ENCODE results near the gene HS6ST1.

The HS6ST1 gene

DNA sequence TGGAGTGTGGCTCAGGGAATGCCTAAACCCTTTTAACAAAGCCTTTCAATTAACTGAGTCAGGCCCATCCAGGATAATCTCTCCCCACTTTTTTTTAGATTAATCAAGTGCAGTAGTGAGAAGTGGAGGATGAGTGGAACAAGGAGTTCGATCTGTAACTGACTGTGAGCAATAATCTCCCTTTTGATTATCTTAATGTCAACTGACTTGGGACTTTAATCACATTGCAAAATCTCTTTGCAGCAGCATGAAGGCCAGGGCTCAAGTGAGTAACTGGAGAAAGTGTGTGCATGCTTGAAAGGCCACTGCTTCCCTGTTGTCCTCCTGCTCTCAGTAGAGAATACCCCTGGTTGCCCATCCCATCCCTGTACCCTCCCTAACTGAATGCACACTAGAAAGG is 32.1 kb upstream of the HS6ST1 start:
- Histone ChIP-seq H2AFZ (no peak overlapping the region), H3K4me1 (peaks cover 5% of the 10 kb centered on the region), H3K4me2 (ENCODE audit: low read length) (no peak overlapping the region), H3K27me3 (ENCODE audit: control insufficient read depth, insufficient read depth, low read length) (no peaks in the 10 kb centered on the region), H3K4me3 (ENCODE audit: low read depth, low read length) (no peak overlapping the region), H3K79me2 (no peaks in the 10 kb centered on the region), H3K9me3 (ENCODE audit: control insufficient read depth, low read length) (no peaks in the 10 kb centered on the region), H3K36me3 (ENCODE audit: control insufficient read depth, insufficient read depth, low read length) (no peaks in the 10 kb centered on the region), H3K9ac (no peak overlapping the region), H3K27ac (no peak overlapping the region)
- TF ChIP-seq, protein P1, sequence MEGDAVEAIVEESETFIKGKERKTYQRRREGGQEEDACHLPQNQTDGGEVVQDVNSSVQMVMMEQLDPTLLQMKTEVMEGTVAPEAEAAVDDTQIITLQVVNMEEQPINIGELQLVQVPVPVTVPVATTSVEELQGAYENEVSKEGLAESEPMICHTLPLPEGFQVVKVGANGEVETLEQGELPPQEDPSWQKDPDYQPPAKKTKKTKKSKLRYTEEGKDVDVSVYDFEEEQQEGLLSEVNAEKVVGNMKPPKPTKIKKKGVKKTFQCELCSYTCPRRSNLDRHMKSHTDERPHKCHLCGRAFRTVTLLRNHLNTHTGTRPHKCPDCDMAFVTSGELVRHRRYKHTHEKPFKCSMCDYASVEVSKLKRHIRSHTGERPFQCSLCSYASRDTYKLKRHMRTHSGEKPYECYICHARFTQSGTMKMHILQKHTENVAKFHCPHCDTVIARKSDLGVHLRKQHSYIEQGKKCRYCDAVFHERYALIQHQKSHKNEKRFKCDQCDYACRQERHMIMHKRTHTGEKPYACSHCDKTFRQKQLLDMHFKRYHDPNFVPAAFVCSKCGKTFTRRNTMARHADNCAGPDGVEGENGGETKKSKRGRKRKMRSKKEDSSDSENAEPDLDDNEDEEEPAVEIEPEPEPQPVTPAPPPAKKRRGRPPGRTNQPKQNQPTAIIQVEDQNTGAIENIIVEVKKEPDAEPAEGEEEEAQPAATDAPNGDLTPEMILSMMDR (IDR thresholded peaks at IDR 0.05): no peak

DNA sequence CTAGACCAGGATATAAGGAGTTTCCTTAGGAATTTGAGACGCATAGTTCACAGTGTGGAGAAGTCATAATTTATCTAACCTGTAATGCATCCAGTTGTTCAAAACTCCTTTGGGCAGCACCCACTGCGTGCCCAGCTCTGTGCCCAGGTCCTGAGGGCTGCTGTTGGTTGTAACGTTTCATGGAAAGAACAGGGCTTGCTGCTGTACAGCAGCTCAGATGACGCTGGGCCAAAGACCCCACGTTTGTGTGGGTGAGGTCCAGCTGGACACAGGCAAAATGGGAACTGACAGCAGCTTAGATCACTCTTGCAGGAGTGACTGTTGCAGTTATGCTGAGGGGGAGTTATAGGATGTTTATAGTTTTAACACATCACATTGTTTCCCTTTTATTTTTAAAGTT is 30.0 kb upstream of the HS6ST1 start:
- Histone ChIP-seq H3K27me3 (ENCODE audit: control insufficient read depth, insufficient read depth, low read length) (no peaks in the 10 kb centered on the region), H3K4me3 (ENCODE audit: low read depth, low read length) (no peak overlapping the region), H2AFZ (peak overlapping the region; percentile 64), H3K9ac (no peak overlapping the region), H3K9me3 (ENCODE audit: control insufficient read depth, low read length) (no peaks in the 10 kb centered on the region), H3K4me1 (peaks cover 5% of the 10 kb centered on the region), H3K4me2 (ENCODE audit: low read length) (no peak overlapping the region), H3K36me3 (ENCODE audit: control insufficient read depth, insufficient read depth, low read length) (no peaks in the 10 kb centered on the region), H3K27ac (peak overlapping the region; percentile 45), H3K79me2 (no peaks in the 10 kb centered on the region)
- TF ChIP-seq, protein P1 (IDR thresholded peaks at IDR 0.05): no peak

DNA sequence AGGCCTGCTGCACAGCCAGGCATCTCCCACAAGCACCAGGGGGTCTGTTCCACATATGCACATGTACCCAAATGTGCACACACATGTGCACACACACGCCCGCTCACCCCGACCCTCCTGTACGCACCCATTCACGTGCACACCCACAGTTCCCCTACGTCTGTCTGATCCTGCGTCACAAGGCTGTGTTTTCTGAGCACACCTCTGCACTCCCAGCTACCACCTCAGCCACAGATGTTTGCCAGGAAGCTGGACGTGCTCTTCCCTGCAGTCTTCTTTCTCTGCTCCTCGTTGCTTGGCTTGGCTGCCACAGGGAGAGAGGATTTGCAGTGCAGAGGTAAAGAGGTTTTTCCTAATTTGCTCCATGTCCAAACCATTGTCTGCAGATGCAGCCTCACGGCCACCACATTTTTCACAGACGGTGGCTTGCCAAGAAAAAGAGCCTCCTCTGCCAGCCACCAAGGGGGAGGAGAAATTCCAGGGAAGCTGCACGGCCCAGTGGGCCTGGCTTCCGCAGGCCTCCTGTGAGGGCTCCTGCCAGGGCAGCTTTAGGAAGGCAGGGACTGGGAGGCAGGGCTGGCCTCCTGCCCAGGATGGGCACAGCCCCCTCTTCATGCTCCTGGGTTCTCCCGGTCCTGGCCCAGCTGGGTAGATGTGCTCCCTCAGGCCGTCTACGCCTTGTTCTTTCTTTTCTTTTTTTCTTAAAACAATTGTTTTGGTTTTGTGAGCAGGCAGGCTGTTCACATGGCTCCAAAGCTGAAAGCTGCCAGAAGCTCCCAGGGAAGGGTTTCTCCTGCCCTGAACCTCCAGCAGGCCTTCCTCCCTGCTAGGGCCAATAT is 29.3 kb upstream of the HS6ST1 start:
- Histone ChIP-seq H3K27ac (peak overlapping the region; percentile 45), H3K9ac (no peak overlapping the region), H3K4me3 (ENCODE audit: low read depth, low read length) (no peak overlapping the region), H3K27me3 (ENCODE audit: control insufficient read depth, insufficient read depth, low read length) (no peaks in the 10 kb centered on the region), H3K79me2 (no peaks in the 10 kb centered on the region), H3K36me3 (ENCODE audit: control insufficient read depth, insufficient read depth, low read length) (no peaks in the 10 kb centered on the region), H3K4me1 (peaks cover 5% of the 10 kb centered on the region), H3K4me2 (ENCODE audit: low read length) (peak overlapping the region; percentile 39), H3K9me3 (ENCODE audit: control insufficient read depth, low read length) (no peaks in the 10 kb centered on the region), H2AFZ (peak overlapping the region; percentile 64)
- TF ChIP-seq, protein P1 (IDR thresholded peaks at IDR 0.05): no peak

DNA sequence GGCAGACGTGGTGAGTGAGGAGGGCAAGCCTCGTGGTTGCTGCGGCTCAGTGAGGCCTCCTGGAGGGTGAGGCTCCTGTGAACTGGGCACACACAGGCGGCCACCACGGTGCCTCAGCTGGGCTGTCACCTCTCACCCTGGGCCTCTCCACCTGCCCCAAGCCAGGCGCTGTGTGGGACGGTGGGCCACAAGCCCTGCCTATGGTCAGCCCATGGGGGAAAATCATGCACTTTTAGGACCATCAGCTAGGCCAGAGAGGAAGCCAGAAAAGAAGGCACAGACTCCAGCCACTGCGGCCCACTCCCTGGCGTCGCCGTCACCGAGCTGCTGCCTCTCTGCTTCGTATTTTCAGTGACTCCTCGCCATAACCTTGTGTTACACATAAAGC is 28.5 kb upstream of the HS6ST1 start:
- H3K4me3 ChIP-seq (ENCODE audit: low read depth, low read length): no peak overlapping the region
- no peaks in the 10 kb centered on the region for H3K36me3 ChIP-seq (ENCODE audit: control insufficient read depth, insufficient read depth, low read length)
- no peak overlapping the region for H2AFZ ChIP-seq
- no peak overlapping the region for H3K4me2 ChIP-seq (ENCODE audit: low read length)
- no peaks in the 10 kb centered on the region for H3K9me3 ChIP-seq (ENCODE audit: control insufficient read depth, low read length)
- TF ChIP-seq, protein P1 (IDR thresholded peaks at IDR 0.05): no peak
- no peaks in the 10 kb centered on the region for H3K27me3 ChIP-seq (ENCODE audit: control insufficient read depth, insufficient read depth, low read length)
- H3K27ac ChIP-seq: no peak overlapping the region
- H3K79me2 ChIP-seq: no peaks in the 10 kb centered on the region
- peaks cover 5% of the 10 kb centered on the region for H3K4me1 ChIP-seq
- no peak overlapping the region for H3K9ac ChIP-seq
